ENCODE data around the gene FAM161B.
"Not testable (repeated sequence)": the region's sequence is repeated elsewhere in the genome, so short reads cannot be mapped to it uniquely, and the experiment has no call there.

The FAM161B gene

GRCh38 chr14:73949752-73950734 lies at the start of gene FAM161B, which contains the start of gene COQ6:
Gene FAM161B (minus strand): TSS chr14:73950094. CDS start chr14:73950026, 68 bp downstream.
Gene COQ6 (plus strand): TSS chr14:73950302. CDS start chr14:73950333, 31 bp downstream.
- peak; percentile 86 to 92 for DNase-seq (ENCODE audit: low read depth in 2 of 2)

- DNase-seq (ENCODE audit: low read depth in 2 of 2) = no peak
These were observed 48.8 kb upstream of the FAM161B start for GRCh38 chr14:73998726-73999125.

GRCh38 chr14:73997944-73998447 lies 48.1 kb upstream of the FAM161B start:
- DNase-seq (ENCODE audit: low read depth in 2 of 2) = no peak

- no peak for DNase-seq (ENCODE audit: low read depth in 2 of 2)
These were observed 47.4 kb upstream of the FAM161B start for GRCh38 chr14:73997108-73997943.

- no peak for DNase-seq (ENCODE audit: low read depth in 2 of 2)
These were observed 46.8 kb upstream of the FAM161B start for GRCh38 chr14:73996731-73997107.

GRCh38 chr14:73995977-73996378 lies 46.1 kb upstream of the FAM161B start:
- DNase-seq (ENCODE audit: low read depth in 2 of 2) = no peak

- DNase-seq (ENCODE audit: low read depth in 2 of 2) = not testable (repeated sequence)
These were observed 45.0 kb upstream of the FAM161B start for GRCh38 chr14:73994926-73995325.

GRCh38 chr14:73991092-73991491 lies 41.2 kb upstream of the FAM161B start:
- DNase-seq (ENCODE audit: low read depth in 2 of 2) = no peak

GRCh38 chr14:73988656-73989055 lies 38.8 kb upstream of the FAM161B start:
- DNase-seq (ENCODE audit: low read depth in 2 of 2) = not testable (repeated sequence)

- no peak for DNase-seq (ENCODE audit: low read depth in 2 of 2)
These were observed 38.2 kb upstream of the FAM161B start for GRCh38 chr14:73988065-73988464.

GRCh38 chr14:73977896-73978295 lies 28.0 kb upstream of the FAM161B start:
- DNase-seq (ENCODE audit: low read depth in 2 of 2) = no peak

- DNase-seq (ENCODE audit: low read depth in 2 of 2) = no peak
These were observed 26.2 kb upstream of the FAM161B start for GRCh38 chr14:73976125-73976524.

- DNase-seq (ENCODE audit: low read depth in 2 of 2) = no peak
These were observed 23.6 kb upstream of the FAM161B start for GRCh38 chr14:73973497-73973896.

- DNase-seq (ENCODE audit: low read depth in 2 of 2) = no peak
These were observed 19.0 kb upstream of the FAM161B start for GRCh38 chr14:73968885-73969284.

GRCh38 chr14:73965216-73965615 lies 15.3 kb upstream of the FAM161B start:
- DNase-seq (ENCODE audit: low read depth in 2 of 2) = no peak

GRCh38 chr14:73961192-73961591 lies 11.3 kb upstream of the FAM161B start:
- DNase-seq (ENCODE audit: low read depth in 2 of 2) = no peak

- DNase-seq (ENCODE audit: low read depth in 2 of 2) = no peak
These were observed 8.7 kb upstream of the FAM161B start for GRCh38 chr14:73958591-73958990.

GRCh38 chr14:73955674-73956073 lies 5.8 kb upstream of the FAM161B start:
- no peak for DNase-seq (ENCODE audit: low read depth in 2 of 2)

GRCh38 chr14:73953731-73954130 lies 3.8 kb upstream of the FAM161B start:
- no peak for DNase-seq (ENCODE audit: low read depth in 2 of 2)

GRCh38 chr14:73945159-73945670 lies 4.7 kb downstream of the FAM161B start:
- no peak for DNase-seq (ENCODE audit: low read depth in 2 of 2)

- no peak for DNase-seq (ENCODE audit: low read depth in 2 of 2)
These were observed 5.3 kb downstream of the FAM161B start for GRCh38 chr14:73944432-73945158.
